ENCODE measurements around the gene ZNF438. TPM values are rescaled to one million over a fixed set of nuclear protein-coding genes. Genes with fewer than 3 reads are reported as not detected.
"Not testable (repeated sequence)": the region's sequence is repeated elsewhere in the genome, so short reads cannot be mapped to it uniquely, and the experiment has no call there.

ZNF438 gene
- total RNA-seq, 2 donors from 2014 or later, result 1.5 to 10.1 TPM

DNA sequence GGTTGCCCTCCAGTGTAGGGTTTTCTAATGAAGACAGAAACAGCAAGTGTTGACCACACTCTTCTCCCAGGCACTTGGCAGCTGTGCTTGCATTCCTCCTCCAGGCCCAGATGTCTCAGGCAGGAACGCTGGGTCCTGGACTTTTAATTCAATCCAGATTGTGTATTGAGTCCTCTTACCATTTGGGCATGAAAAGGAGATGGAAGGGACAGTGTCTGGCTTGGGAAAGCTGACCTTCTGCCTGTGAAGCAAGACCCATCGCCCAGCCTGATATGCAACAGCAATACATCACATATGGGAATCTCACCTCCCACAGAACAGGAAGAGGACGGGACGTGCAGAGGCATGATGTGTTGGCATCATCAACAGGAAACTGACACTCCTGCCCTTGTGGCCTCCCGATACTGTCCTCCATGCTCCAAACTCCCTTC is 227.8 kb downstream of the ZNF438 start:
- WGBS, result 10% methylated on average over 5 of the region's 5 CpGs
- H3K27me3 ChIP-seq (replicated peaks; ENCODE audit: insufficient read depth), result no peaks in the 10 kb centered on the region
- H3K4me3 ChIP-seq, result no peak overlapping the region
- intact Hi-C loops (cut with DNase I), result no loop called here
- peaks cover 7% of the 10 kb centered on the region for H3K4me1 ChIP-seq (replicated peaks)
- peak; percentile 49 for TF ChIP-seq POLR2AphosphoS5 (IDR thresholded peaks at IDR 0.05)
- no peak for TF ChIP-seq POLR2A (IDR thresholded peaks at IDR 0.05)
- TF ChIP-seq, protein P1, sequence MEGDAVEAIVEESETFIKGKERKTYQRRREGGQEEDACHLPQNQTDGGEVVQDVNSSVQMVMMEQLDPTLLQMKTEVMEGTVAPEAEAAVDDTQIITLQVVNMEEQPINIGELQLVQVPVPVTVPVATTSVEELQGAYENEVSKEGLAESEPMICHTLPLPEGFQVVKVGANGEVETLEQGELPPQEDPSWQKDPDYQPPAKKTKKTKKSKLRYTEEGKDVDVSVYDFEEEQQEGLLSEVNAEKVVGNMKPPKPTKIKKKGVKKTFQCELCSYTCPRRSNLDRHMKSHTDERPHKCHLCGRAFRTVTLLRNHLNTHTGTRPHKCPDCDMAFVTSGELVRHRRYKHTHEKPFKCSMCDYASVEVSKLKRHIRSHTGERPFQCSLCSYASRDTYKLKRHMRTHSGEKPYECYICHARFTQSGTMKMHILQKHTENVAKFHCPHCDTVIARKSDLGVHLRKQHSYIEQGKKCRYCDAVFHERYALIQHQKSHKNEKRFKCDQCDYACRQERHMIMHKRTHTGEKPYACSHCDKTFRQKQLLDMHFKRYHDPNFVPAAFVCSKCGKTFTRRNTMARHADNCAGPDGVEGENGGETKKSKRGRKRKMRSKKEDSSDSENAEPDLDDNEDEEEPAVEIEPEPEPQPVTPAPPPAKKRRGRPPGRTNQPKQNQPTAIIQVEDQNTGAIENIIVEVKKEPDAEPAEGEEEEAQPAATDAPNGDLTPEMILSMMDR (IDR thresholded peaks at IDR 0.05), result no peak
- no peaks in the 10 kb centered on the region for H3K36me3 ChIP-seq
- H3K9me3 ChIP-seq, result no peaks in the 10 kb centered on the region
- peak; percentile 50 for DNase-seq (ENCODE audit: low spot score)
- peak overlapping the region; percentile 50 to 73 for H3K27ac ChIP-seq

DNA sequence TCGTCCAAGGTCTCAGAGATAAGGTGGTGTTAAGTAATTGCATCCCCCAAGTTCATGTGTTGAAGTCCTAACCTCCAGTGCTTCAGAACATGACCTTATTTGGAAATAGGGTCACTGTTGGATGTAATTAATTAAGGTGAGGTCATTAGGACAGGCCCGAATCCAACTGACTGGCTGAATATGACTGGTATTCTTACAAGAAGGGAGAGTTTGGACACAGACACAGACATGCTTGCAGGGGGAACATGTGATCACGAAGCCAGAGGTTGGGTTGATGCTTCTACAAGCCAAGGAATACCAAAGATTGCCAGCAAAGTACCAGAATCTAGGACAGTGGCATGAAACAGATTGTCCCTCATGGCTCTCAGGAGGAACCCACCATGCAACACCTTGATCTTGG is 228.6 kb downstream of the ZNF438 start:
- no peak overlapping the region for H3K27ac ChIP-seq
- intact Hi-C loops (cut with DNase I), result no loop called here
- 82% methylated on average over 3 of the region's 3 CpGs for WGBS
- H3K27me3 ChIP-seq (replicated peaks; ENCODE audit: insufficient read depth), result no peaks in the 10 kb centered on the region
- peaks cover 7% of the 10 kb centered on the region for H3K4me1 ChIP-seq (replicated peaks)
- TF ChIP-seq, protein P1 (IDR thresholded peaks at IDR 0.05), result no peak
- no peak overlapping the region for H3K4me3 ChIP-seq
- DNase-seq (ENCODE audit: low spot score), result no peak
- H3K36me3 ChIP-seq, result no peaks in the 10 kb centered on the region
- no peaks in the 10 kb centered on the region for H3K9me3 ChIP-seq

DNA sequence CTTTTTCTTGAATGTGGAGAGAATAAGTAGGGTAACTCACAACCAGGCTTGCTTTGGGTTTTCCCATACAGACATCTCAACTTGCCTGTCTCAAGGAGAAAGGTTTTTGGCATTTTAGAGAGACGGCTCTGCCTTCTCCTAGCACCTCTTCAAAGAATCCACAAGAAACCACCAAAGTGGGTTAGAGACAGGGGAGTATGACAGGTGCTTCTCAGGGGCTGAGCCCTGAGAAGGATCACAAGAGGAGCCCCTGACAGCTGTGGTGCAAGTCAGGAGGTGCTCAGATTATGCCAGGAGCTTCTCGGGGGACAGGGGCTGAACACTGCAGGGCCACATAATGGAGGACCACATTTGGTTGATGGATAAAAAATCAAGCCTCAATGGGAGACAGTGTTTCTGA is 231.3 kb downstream of the ZNF438 start:
- no peak for TF ChIP-seq POLR2A (IDR thresholded peaks at IDR 0.05)
- TF ChIP-seq POLR2AphosphoS5 (IDR thresholded peaks at IDR 0.05), result no peak
- TF ChIP-seq, protein P1 (IDR thresholded peaks at IDR 0.05), result no peak
- H3K27me3 ChIP-seq (replicated peaks; ENCODE audit: insufficient read depth), result no peaks in the 10 kb centered on the region
- H3K27ac ChIP-seq, result no peak overlapping the region
- peaks cover 7% of the 10 kb centered on the region for H3K4me1 ChIP-seq (replicated peaks)
- no peak overlapping the region for H3K4me3 ChIP-seq
- no peaks in the 10 kb centered on the region for H3K36me3 ChIP-seq
- WGBS, result 90% methylated on average over 2 of the region's 2 CpGs
- no peaks in the 10 kb centered on the region for H3K9me3 ChIP-seq
- DNase-seq (ENCODE audit: low spot score), result no peak
- intact Hi-C loops (cut with DNase I), result no loop called here

DNA sequence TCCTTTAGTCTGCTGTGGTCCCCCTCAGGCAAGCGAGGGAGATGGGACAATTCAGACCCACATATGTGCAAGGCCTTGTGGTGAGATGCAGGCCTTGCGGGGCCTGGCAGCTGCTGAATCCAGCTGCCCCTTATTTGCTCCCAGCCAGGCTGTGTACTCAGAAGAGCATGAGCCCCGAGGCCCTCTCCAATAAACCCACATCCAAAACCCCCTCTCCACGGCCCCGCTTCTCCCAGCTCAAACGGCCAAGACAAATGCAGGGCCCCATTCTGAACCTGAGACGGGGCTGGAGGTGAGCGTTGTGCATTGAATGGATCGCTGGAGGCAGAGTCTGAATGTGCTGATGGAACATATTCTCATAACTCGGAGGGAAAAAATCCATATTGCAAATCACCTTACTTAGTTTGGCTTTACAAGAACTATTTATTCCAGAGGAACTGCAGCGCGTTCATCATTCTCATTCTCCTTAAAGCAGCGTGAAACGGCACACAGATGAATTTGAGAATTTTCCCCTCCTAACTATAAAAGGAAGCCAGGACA is 232.9 kb downstream of the ZNF438 start:
- H3K36me3 ChIP-seq, result no peaks in the 10 kb centered on the region
- H3K4me1 ChIP-seq (replicated peaks), result no peaks in the 10 kb centered on the region
- intact Hi-C loops (cut with DNase I), result no loop called here
- TF ChIP-seq, protein P1 (IDR thresholded peaks at IDR 0.05), result no peak
- no peak for TF ChIP-seq POLR2AphosphoS5 (IDR thresholded peaks at IDR 0.05)
- no peak for TF ChIP-seq POLR2A (IDR thresholded peaks at IDR 0.05)
- WGBS, result 78% methylated on average over 14 of the region's 14 CpGs
- H3K9me3 ChIP-seq, result no peaks in the 10 kb centered on the region
- DNase-seq (ENCODE audit: low spot score), result no peak
- no peaks in the 10 kb centered on the region for H3K27me3 ChIP-seq (replicated peaks; ENCODE audit: insufficient read depth)
- H3K4me3 ChIP-seq, result no peak overlapping the region
- no peak overlapping the region for H3K27ac ChIP-seq

DNA sequence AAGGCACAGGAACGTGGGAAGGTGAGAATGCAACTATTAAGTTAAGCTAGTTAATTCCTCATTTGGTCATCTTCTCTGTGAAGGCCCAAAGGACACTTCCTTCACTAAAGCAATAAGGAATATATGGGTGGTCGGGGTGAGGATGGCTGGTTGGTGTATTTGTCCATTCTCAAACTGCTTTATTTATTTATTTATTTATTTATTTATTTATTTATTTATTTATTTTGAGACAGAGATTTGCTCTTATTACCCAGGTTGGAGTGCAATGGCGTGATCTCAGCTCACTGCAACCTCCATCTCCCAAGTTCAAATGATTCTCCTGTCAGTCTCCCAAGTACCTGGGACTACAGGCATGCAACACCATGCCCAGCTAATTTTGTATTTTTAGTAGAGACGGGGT is 236.6 kb downstream of the ZNF438 start:
- H3K4me1 ChIP-seq (replicated peaks); intact Hi-C loops (cut with DNase I); H3K36me3 ChIP-seq; DNase-seq (ENCODE audit: low spot score); H3K4me3 ChIP-seq; H3K9me3 ChIP-seq; H3K27ac ChIP-seq; H3K27me3 ChIP-seq (replicated peaks; ENCODE audit: insufficient read depth): not testable (repeated sequence)
- 93% methylated on average over 4 of the region's 4 CpGs for WGBS

All from prostate gland (tissue), 2 donors.